T-helper 2 cell treated with Interferon-gamma antibody and Interleukin-4, amounts not matched to agents 100 ng/mL and 5 ng/mL, for 36 hours (primary cell): ENCODE data around the gene CCDC60. TPM values are rescaled to one million over a fixed set of nuclear protein-coding genes. Genes with fewer than 3 reads are reported as not detected.

ENCODE experiments used
- intact Hi-C: fragments of 100-400 bp; cut with micrococcal nuclease; formaldehyde crosslinking; loops from one replicate; pipeline ENCODE4 v1.15.1; 2023
- total RNA-seq: library from RNA; stranded (reverse); gene quantifications from 2 replicates; pipeline ENCODE4 v1.2.3, GENCODE V29; 2022

CCDC60 gene
- not detected in 2 replicates for total RNA-seq

- intact Hi-C loops: no loop called here
Measured at GRCh38 chr12:119334430-119335170, at the start of gene CCDC60. TSS of gene CCDC60 (plus strand) at chr12:119334729. CDS start at chr12:119335177, 448 bp downstream.

- intact Hi-C loops: no loop called here
Measured at GRCh38 chr12:119288576-119288975, 46.0 kb upstream of the CCDC60 start.

GRCh38 chr12:119292893-119293630 is 41.5 kb upstream of the CCDC60 start:
- intact Hi-C loops: no loop called here

- intact Hi-C loops: no loop called here
Measured at GRCh38 chr12:119294211-119294610, 40.3 kb upstream of the CCDC60 start.

GRCh38 chr12:119296535-119296934 is 38.0 kb upstream of the CCDC60 start:
- intact Hi-C loops: no loop called here

GRCh38 chr12:119299130-119299529 is 35.4 kb upstream of the CCDC60 start:
- intact Hi-C loops: no loop called here

- intact Hi-C loops: no loop called here
Measured at GRCh38 chr12:119301379-119301778, 33.1 kb upstream of the CCDC60 start.

GRCh38 chr12:119302451-119303080 is 32.0 kb upstream of the CCDC60 start:
- intact Hi-C loops: no loop called here

GRCh38 chr12:119306593-119306992 is 27.9 kb upstream of the CCDC60 start:
- intact Hi-C loops: no loop called here

- intact Hi-C loops: no loop called here
Measured at GRCh38 chr12:119307747-119308146, 26.8 kb upstream of the CCDC60 start.

GRCh38 chr12:119308708-119309456 is 25.6 kb upstream of the CCDC60 start:
- intact Hi-C loops: no loop called here

- intact Hi-C loops: no loop called here
Measured at GRCh38 chr12:119311878-119312277, 22.7 kb upstream of the CCDC60 start.

GRCh38 chr12:119312904-119313303 is 21.6 kb upstream of the CCDC60 start:
- intact Hi-C loops: no loop called here

GRCh38 chr12:119314290-119314689 is 20.2 kb upstream of the CCDC60 start:
- intact Hi-C loops: no loop called here

GRCh38 chr12:119319638-119320037 is 14.9 kb upstream of the CCDC60 start:
- intact Hi-C loops: no loop called here

- intact Hi-C loops: no loop called here
Measured at GRCh38 chr12:119320678-119321077, 13.9 kb upstream of the CCDC60 start.

- intact Hi-C loops: no loop called here
Measured at GRCh38 chr12:119322301-119322723, 12.2 kb upstream of the CCDC60 start.

- intact Hi-C loops: no loop called here
Measured at GRCh38 chr12:119325813-119326212, 8.7 kb upstream of the CCDC60 start.

- intact Hi-C loops: no loop called here
Measured at GRCh38 chr12:119326341-119326740, 8.2 kb upstream of the CCDC60 start.

GRCh38 chr12:119327471-119327870 is 7.1 kb upstream of the CCDC60 start:
- intact Hi-C loops: no loop called here

GRCh38 chr12:119328111-119328510 is 6.4 kb upstream of the CCDC60 start:
- intact Hi-C loops: no loop called here
